Immature natural killer cell (primary cell): ENCODE results near the gene C19orf73. TPM values are rescaled to one million over a fixed set of nuclear protein-coding genes. Genes with fewer than 3 reads are reported as not detected.

Source experiments
- DNase-seq, 3 donors: peaks; one replicate each; pipeline ENCODE4 v3.0.0; 2022; ENCODE audit warnings: mixed read lengths in 1 of 3
- H3K27ac Mint-ChIP-seq, 6 donors: one replicate each; pipeline ENCODE4 v1.8.0; 2020; ENCODE audit warnings: mixed read lengths in 6 of 6, mild to moderate bottlenecking in 5 of 6, inconsistent platforms in 4 of 6, moderate library complexity in 3 of 6
- H3K27me3 Mint-ChIP-seq, 3 donors: one replicate each; pipeline ENCODE4 v1.8.0; 2020 to 2021; ENCODE audit warnings: low read depth in 3 of 3, mild to moderate bottlenecking in 3 of 3, mixed read lengths in 3 of 3, moderate library complexity in 3 of 3, inconsistent platforms in 1 of 3
- H3K36me3 Mint-ChIP-seq, 3 donors: one replicate each; pipeline ENCODE4 v1.8.0; 2020; ENCODE audit warnings: mixed read lengths in 3 of 3, inconsistent platforms in 2 of 3, mild to moderate bottlenecking in 2 of 3
- H3K4me1 Mint-ChIP-seq, 2 donors: one replicate each; pipeline ENCODE4 v1.8.0; 2020; ENCODE audit warnings: inconsistent platforms in 2 of 2, mild to moderate bottlenecking in 2 of 2, mixed read lengths in 2 of 2, moderate library complexity in 1 of 2
- H3K4me3 Mint-ChIP-seq, 5 donors: one replicate each; pipeline ENCODE4 v1.8.0; 2020; ENCODE audit warnings: mild to moderate bottlenecking in 5 of 5, mixed read lengths in 5 of 5, inconsistent platforms in 3 of 5, moderate library complexity in 3 of 5
- H3K9me3 Mint-ChIP-seq, 6 donors: one replicate each; pipeline ENCODE4 v1.8.0; 2020; ENCODE audit warnings: mild to moderate bottlenecking in 6 of 6, mixed read lengths in 6 of 6, inconsistent platforms in 4 of 6, moderate library complexity in 3 of 6
- polyA plus RNA-seq, 3 donors: library from polyadenylated mRNA; unstranded; fragments of 300-500 nt; fragmentation: Illumina TruSeq; gene quantifications; one replicate each; pipeline ENCODE4 v1.2.3, GENCODE V29; 2021

Gene C19orf73
- polyA plus RNA-seq, 3 donors from 2014 or later: 2.6 to 5.5 (median 3.6) TPM

DNA sequence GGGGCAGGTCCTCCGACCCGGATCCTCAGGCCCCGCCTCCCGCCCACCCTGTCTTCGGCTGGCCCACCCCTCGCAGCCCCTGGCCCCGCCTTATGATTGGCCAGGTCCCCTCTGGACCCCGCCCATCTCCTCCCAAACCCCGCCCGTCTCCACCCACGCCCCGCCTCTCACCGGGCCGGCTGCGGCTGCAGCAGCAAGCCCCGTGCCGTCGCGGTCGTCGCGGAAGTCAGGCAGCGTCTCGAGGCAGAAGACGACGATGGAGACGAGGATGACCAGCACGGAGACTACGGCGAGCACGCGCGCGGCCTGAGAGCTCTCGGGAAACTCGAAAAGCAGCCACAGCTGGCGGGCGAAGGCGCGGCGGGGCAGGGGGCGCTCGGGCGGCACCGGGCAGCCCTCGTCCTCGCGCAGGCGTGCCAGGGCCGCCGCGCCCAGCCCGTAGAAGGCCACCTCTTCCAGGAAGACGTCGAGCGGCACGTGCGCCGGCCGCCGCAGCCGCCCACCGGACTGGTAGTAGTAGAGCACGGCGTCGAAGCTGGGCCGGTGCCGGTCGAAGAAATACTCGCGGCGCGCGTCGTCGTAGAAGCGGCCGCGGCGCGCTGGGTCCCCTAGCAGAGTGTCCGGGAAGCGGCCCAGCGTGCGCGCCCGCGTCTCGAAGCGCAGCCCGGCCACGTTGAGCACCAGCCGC is 46.9 kb downstream of the C19orf73 start:
- H3K9me3 Mint-ChIP-seq: peaks cover 0 to 11% (median 0%) of the 10 kb centered on the region in 6 donors
- peaks cover 0 to 10% (median 9%) of the 10 kb centered on the region in 3 donors for H3K36me3 Mint-ChIP-seq
- H3K4me3 Mint-ChIP-seq: peak overlapping the region in 3 of 5 donors; percentile 40 to 53 (median 44)
- no peak overlapping the region for H3K27ac Mint-ChIP-seq
- DNase-seq: no peak
- H3K27me3 Mint-ChIP-seq: peaks cover 10 to 39% (median 21%) of the 10 kb centered on the region in 3 donors
- H3K4me1 Mint-ChIP-seq: peaks cover 19% of the 10 kb centered on the region in 2 donors

DNA sequence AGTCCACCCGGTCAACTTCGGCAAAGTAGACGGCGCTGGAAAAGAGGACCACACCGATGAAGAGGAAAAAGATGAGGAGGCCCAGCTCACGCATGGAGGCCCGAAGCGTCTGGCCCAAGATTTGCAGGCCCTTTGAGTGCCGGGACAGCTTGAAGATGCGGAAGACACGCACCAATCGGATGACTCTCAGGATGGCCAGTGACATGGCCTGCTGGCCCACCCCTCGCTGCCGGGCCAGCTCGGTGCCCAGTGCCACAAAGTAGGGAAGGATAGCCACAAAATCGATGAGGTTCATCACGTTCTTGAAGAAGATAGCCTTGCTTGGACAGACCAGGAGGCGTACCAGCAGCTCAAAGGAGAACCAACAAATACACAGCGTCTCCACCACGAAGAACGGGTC is 48.5 kb downstream of the C19orf73 start:
- DNase-seq: no peak
- H3K9me3 Mint-ChIP-seq: peaks cover 0 to 13% (median 0%) of the 10 kb centered on the region in 6 donors
- H3K27ac Mint-ChIP-seq: no peak overlapping the region
- H3K36me3 Mint-ChIP-seq: peaks cover 0 to 10% (median 9%) of the 10 kb centered on the region in 3 donors
- peaks cover 16 to 50% (median 24%) of the 10 kb centered on the region in 3 donors for H3K27me3 Mint-ChIP-seq
- peak overlapping the region in 4 of 5 donors; percentile 8 to 55 (median 20) for H3K4me3 Mint-ChIP-seq
- H3K4me1 Mint-ChIP-seq: peaks cover 19% of the 10 kb centered on the region in 2 donors

DNA sequence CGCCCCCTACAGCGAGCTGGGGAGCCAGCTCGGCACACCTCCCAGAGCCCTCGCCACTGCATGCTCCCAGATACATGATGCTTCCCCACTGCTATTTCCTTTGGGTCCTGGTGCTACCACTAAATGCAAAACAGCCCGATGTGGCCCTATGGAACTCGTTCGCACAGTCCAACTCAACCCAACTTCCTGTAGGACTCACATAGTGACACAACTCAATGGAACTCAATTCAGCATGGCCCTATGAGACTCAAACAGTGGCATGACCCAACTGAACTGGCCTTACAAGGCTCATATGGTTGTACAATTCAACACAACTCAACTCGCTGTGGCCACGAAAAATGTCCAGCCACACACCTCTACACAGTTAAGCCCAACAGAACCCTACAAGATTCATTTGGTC is 49.9 kb downstream of the C19orf73 start:
- no peak for DNase-seq
- H3K4me1 Mint-ChIP-seq: peaks cover 19% of the 10 kb centered on the region in 2 donors
- H3K27ac Mint-ChIP-seq: peak overlapping the region in 1 of 6 donors; percentile 36
- no peak overlapping the region for H3K4me3 Mint-ChIP-seq
- peaks cover 0 to 13% (median 0%) of the 10 kb centered on the region in 6 donors for H3K9me3 Mint-ChIP-seq
- H3K27me3 Mint-ChIP-seq: peaks cover 18 to 44% (median 22%) of the 10 kb centered on the region in 3 donors
- peaks cover 0 to 10% (median 9%) of the 10 kb centered on the region in 3 donors for H3K36me3 Mint-ChIP-seq

Other genes starting within 250 kb of the C19orf73 start
- 100 to 1,000 TPM in 1 of 3 donors, 10 to 100 TPM in 2; 41.7 to 149 (median 48.8) TPM for gene PPP1R15A, start 246.7 kb downstream of the C19orf73 start, polyA plus RNA-seq
- not detected for gene TULP2, start 220.4 kb downstream of the C19orf73 start, polyA plus RNA-seq
- gene NUCB1, start 218.8 kb downstream of the C19orf73 start, polyA plus RNA-seq: 100 to 1,000 TPM in 1 of 3 donors, 10 to 100 TPM in 2; 76.7 to 219 (median 89.7) TPM
- gene DHDH, start 185.4 kb downstream of the C19orf73 start, polyA plus RNA-seq: 1 to 10 TPM in 1 of 3 donors, not detected in 2; 1.3 TPM
- gene BAX, start 164.3 kb downstream of the C19orf73 start, polyA plus RNA-seq: 100 to 1,000 TPM in 2 of 3 donors, 10 to 100 TPM in 1; 88.6 to 137 (median 106) TPM
- 1,000 to 10,000 TPM; 3,472 to 4,403 (median 4,065) TPM for gene FTL, start 153.8 kb downstream of the C19orf73 start, polyA plus RNA-seq
- gene GYS1, start 125.8 kb downstream of the C19orf73 start, polyA plus RNA-seq: 10 to 100 TPM; 16.0 to 40.3 (median 32.9) TPM
- 10 to 100 TPM; 64.0 to 72.7 (median 64.2) TPM for gene RUVBL2, start 125.3 kb downstream of the C19orf73 start, polyA plus RNA-seq
- not detected for gene LHB, start 102.1 kb downstream of the C19orf73 start, polyA plus RNA-seq
- gene CGB3, start 94.8 kb downstream of the C19orf73 start, polyA plus RNA-seq: not detected
- gene CGB2, start 87.3 kb downstream of the C19orf73 start, polyA plus RNA-seq: not detected
- gene CGB1, start 82.2 kb downstream of the C19orf73 start, polyA plus RNA-seq: not detected
- gene CGB5, start 75.3 kb downstream of the C19orf73 start, polyA plus RNA-seq: not detected
- not detected for gene CGB8, start 70.0 kb downstream of the C19orf73 start, polyA plus RNA-seq
- not detected for gene CGB7, start 61.4 kb downstream of the C19orf73 start, polyA plus RNA-seq
- gene NTF4, start 54.3 kb downstream of the C19orf73 start, polyA plus RNA-seq: not detected
- not detected for gene KCNA7, start 46.4 kb downstream of the C19orf73 start, polyA plus RNA-seq
- 10 to 100 TPM; 42.6 to 84.4 (median 48.8) TPM for gene SNRNP70, start 33.7 kb downstream of the C19orf73 start, polyA plus RNA-seq
- 1 to 10 TPM; 3.2 to 6.9 (median 5.6) TPM for gene LIN7B, start 4.8 kb downstream of the C19orf73 start, polyA plus RNA-seq
- under 1 TPM in 2 of 3 donors, not detected in 1; 0.07 to 0.58 TPM for gene PPFIA3, start 401 bp upstream of the C19orf73 start, polyA plus RNA-seq
- not detected for gene HRC, start 36.3 kb upstream of the C19orf73 start, polyA plus RNA-seq
- gene TRPM4, start 38.6 kb upstream of the C19orf73 start, polyA plus RNA-seq: under 1 TPM in 1 of 3 donors, not detected in 2; 0.17 TPM
- gene SLC6A16, start 206.0 kb upstream of the C19orf73 start, polyA plus RNA-seq: 1 to 10 TPM; 3.0 to 9.0 (median 4.4) TPM
- gene CD37, start 216.3 kb upstream of the C19orf73 start, polyA plus RNA-seq: 100 to 1,000 TPM; 104 to 179 (median 106) TPM
- not detected for gene TEAD2, start 243.3 kb upstream of the C19orf73 start, polyA plus RNA-seq
- gene DKKL1, start 244.7 kb upstream of the C19orf73 start, polyA plus RNA-seq: not detected